ENCODE results near the gene SOBP. TPM values are rescaled to one million over a fixed set of nuclear protein-coding genes. Genes with fewer than 3 reads are reported as not detected.

SOBP gene
- total RNA-seq, 4 donors from 2014 or later: 0.27 to 2.7 (median 1.5) TPM

GRCh38 chr6:107626645-107627044 lies 136.7 kb downstream of the SOBP start:
- no peak for DNase-seq (ENCODE audit: low spot score in 2 of 2)
- intact Hi-C loops (cut with DNase I; ENCODE audit: low total_unique reads): no loop called here
- 85 to 90% methylated on average over 5 of the region's 5 CpGs for WGBS, 2 donors
- no peak for TF ChIP-seq POLR2A (IDR thresholded peaks at IDR 0.05)
- TF ChIP-seq, protein P1, sequence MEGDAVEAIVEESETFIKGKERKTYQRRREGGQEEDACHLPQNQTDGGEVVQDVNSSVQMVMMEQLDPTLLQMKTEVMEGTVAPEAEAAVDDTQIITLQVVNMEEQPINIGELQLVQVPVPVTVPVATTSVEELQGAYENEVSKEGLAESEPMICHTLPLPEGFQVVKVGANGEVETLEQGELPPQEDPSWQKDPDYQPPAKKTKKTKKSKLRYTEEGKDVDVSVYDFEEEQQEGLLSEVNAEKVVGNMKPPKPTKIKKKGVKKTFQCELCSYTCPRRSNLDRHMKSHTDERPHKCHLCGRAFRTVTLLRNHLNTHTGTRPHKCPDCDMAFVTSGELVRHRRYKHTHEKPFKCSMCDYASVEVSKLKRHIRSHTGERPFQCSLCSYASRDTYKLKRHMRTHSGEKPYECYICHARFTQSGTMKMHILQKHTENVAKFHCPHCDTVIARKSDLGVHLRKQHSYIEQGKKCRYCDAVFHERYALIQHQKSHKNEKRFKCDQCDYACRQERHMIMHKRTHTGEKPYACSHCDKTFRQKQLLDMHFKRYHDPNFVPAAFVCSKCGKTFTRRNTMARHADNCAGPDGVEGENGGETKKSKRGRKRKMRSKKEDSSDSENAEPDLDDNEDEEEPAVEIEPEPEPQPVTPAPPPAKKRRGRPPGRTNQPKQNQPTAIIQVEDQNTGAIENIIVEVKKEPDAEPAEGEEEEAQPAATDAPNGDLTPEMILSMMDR (IDR thresholded peaks at IDR 0.05): no peak
- H3K4me3 ChIP-seq (ENCODE audit: low read depth, poor library complexity, severe bottlenecking): no peak overlapping the region

DNA sequence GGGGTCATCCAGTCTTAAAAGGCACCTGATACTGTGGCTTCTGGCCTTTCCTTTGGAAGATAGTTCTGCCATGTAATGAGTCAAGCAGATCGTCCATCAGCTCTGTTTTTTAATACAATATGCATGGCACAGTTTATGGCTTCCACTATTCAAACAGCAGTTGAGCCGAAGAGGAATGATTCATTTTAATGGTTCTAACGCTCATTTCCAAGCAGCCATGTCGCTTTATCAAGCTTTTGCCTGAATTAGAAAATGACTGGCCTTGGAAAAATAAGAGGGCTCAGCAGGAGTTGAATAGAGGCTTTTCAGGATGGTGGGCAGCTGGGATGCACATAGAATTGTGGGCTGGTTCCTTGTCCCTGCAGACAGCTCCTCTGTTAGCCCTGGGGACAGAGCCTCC lies 138.1 kb downstream of the SOBP start:
- no peak overlapping the region for H3K4me3 ChIP-seq (ENCODE audit: low read depth, poor library complexity, severe bottlenecking)
- TF ChIP-seq, protein P1 (IDR thresholded peaks at IDR 0.05): no peak
- TF ChIP-seq POLR2A (IDR thresholded peaks at IDR 0.05): no peak
- intact Hi-C loops (cut with DNase I; ENCODE audit: low total_unique reads): no loop called here
- 96 to 98% methylated on average over 4 of the region's 4 CpGs for WGBS, 2 donors
- DNase-seq (ENCODE audit: low spot score in 2 of 2): no peak

- WGBS, 2 donors: 85 to 86% methylated on average over 3 of the region's 3 CpGs
- H3K4me3 ChIP-seq (ENCODE audit: low read depth, poor library complexity, severe bottlenecking): no peak overlapping the region
- TF ChIP-seq, protein P1 (IDR thresholded peaks at IDR 0.05): no peak
- no peak for TF ChIP-seq POLR2A (IDR thresholded peaks at IDR 0.05)
- intact Hi-C loops (cut with DNase I; ENCODE audit: low total_unique reads): no loop called here
- no peak for DNase-seq (ENCODE audit: low spot score in 2 of 2)
These were observed 139.0 kb downstream of the SOBP start for GRCh38 chr6:107628878-107629277.

GRCh38 chr6:107629548-107630129 lies 139.7 kb downstream of the SOBP start:
- DNase-seq (ENCODE audit: low spot score in 2 of 2): no peak
- intact Hi-C loops (cut with DNase I; ENCODE audit: low total_unique reads): no loop called here
- no peak for TF ChIP-seq POLR2A (IDR thresholded peaks at IDR 0.05)
- TF ChIP-seq, protein P1 (IDR thresholded peaks at IDR 0.05): no peak
- no peak overlapping the region for H3K4me3 ChIP-seq (ENCODE audit: low read depth, poor library complexity, severe bottlenecking)
- WGBS, 2 donors: 84 to 86% methylated on average over 6 of the region's 6 CpGs

DNA sequence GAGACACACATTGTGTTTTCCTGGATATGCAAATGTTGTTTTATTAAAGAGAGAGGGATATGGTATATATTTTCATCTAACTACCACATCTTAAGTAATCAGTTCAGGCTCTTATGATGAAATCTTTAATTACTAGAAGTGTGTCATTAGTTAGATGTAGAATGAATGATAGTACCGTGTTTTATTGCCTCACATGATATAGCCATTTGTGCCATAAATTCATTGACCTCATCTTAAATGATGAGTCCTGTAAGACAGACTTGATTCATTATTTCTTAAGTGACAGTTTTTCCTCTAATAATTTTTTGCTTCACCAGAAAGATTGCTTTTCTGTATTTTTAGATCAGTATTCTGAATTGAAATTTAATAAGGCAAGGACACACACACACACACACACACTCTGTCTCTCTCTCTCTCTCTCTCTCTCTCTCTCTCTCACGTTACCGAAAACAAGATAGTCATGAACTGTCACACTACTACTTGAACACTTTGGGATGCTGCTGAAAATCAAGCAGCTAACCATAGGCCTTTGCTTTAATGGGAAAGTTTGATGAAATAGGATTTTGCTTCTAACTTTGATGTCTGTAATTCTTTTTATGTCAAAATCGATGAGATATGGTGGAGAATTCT lies 140.5 kb downstream of the SOBP start:
- 84 to 85% methylated on average over 4 of the region's 4 CpGs for WGBS, 2 donors
- intact Hi-C loops (cut with DNase I; ENCODE audit: low total_unique reads): no loop called here

More for the DNA sequence above, 140.5 kb downstream of the SOBP start:
- TF ChIP-seq POLR2A (IDR thresholded peaks at IDR 0.05): no peak
- TF ChIP-seq, protein P1 (IDR thresholded peaks at IDR 0.05): no peak
- H3K4me3 ChIP-seq (ENCODE audit: low read depth, poor library complexity, severe bottlenecking): no peak overlapping the region
- no peak for DNase-seq (ENCODE audit: low spot score in 2 of 2)
